Loucy (cell line): ENCODE data around the gene DDIT4.

Experiments
- H2AFZ ChIP-seq: fragments of 200-600 bp; sonication (generic); 2 replicates; pipeline ENCODE4 v1.6.0; 2016; ENCODE audit warnings: antibody characterized with exemption, mild to moderate bottlenecking, low read length, moderate library complexity
- H3F3A ChIP-seq: fragments of 200-600 bp; 2 replicates; pipeline ENCODE4 v1.6.0; 2016; ENCODE audit warnings: antibody characterized with exemption, low read depth, mild to moderate bottlenecking
- H3K27me3 ChIP-seq: fragments of 200-600 bp; sonication (generic); 2 replicates; pipeline ENCODE4 v1.6.1; 2014; ENCODE audit warnings: low read length, mild to moderate bottlenecking; ENCODE audit not compliant: insufficient read depth, poor library complexity, severe bottlenecking
- H3K36me3 ChIP-seq: fragments of 200-600 bp; sonication (generic); 2 replicates; pipeline ENCODE4 v1.6.1; 2016; ENCODE audit warnings: low read length; ENCODE audit not compliant: insufficient read depth
- H3K4me1 ChIP-seq: fragments of 200-600 bp; sonication (generic); 2 replicates; pipeline ENCODE4 v1.5.1; 2014; ENCODE audit warnings: low read length, mild to moderate bottlenecking; ENCODE audit not compliant: insufficient read depth, poor library complexity, severe bottlenecking
- H3K4me2 ChIP-seq: fragments of 200-600 bp; sonication (generic); 2 replicates; pipeline ENCODE4 v1.6.0; 2014; ENCODE audit warnings: antibody characterized with exemption, low read length, low read depth, mild to moderate bottlenecking; ENCODE audit not compliant: poor library complexity, severe bottlenecking
- H3K4me3 ChIP-seq: fragments of 200-600 bp; sonication (generic); 2 replicates; pipeline ENCODE4 v1.5.1; 2014; ENCODE audit warnings: low read length, mild to moderate bottlenecking, mixed read lengths; ENCODE audit not compliant: poor library complexity, severe bottlenecking
- H3K79me2 ChIP-seq: fragments of 200-600 bp; sonication (generic); 2 replicates; pipeline ENCODE4 v1.6.1; 2014; ENCODE audit warnings: low read length; ENCODE audit not compliant: insufficient read depth
- H3K9ac ChIP-seq: fragments of 200-600 bp; sonication (generic); 2 replicates; pipeline ENCODE4 v1.6.0; 2014; ENCODE audit warnings: mild to moderate bottlenecking, low read depth, low read length, moderate library complexity; ENCODE audit not compliant: poor library complexity, severe bottlenecking
- H3K9me2 ChIP-seq: fragments of 200-600 bp; sonication (generic); replicated peaks from 2 replicates; pipeline ENCODE4 v1.6.1; 2016; ENCODE audit warnings: low read depth, low read length, mixed read lengths
- H3K9me3 ChIP-seq: fragments of 200-600 bp; sonication (generic); 2 replicates; pipeline ENCODE4 v1.6.1; 2014; ENCODE audit warnings: mild to moderate bottlenecking, antibody characterized with exemption, low read length, low read depth; ENCODE audit not compliant: insufficient read depth
- H4K20me1 ChIP-seq: fragments of 200-600 bp; sonication (generic); 2 replicates; pipeline ENCODE4 v1.6.0; 2014; ENCODE audit warnings: antibody characterized with exemption, low read length, mild to moderate bottlenecking; ENCODE audit not compliant: insufficient read depth, poor library complexity, severe bottlenecking
- EZH2phosphoT487 ChIP-seq: fragments of 200-600 bp; IDR thresholded peaks from 2 replicates; pipeline ENCODE4 v1.6.1; 2018; ENCODE audit warnings: antibody characterized with exemption, mild to moderate bottlenecking, moderate library complexity, borderline replicate concordance
- TF ChIP-seq, protein P1 (sequence below): fragments of 200-600 bp; sonication (generic); conservative IDR thresholded peaks from 2 replicates; pipeline ENCODE4 v1.5.1; 2014; ENCODE audit warnings: mild to moderate bottlenecking, antibody characterized with exemption, low read length

The DDIT4 gene

GRCh38 chr10:72316386-72316700 lies 42.6 kb downstream of the DDIT4 start:
- Histone ChIP-seq H3K9ac (peak overlapping the region; percentile 54), H3K4me2 (peak overlapping the region; percentile 37), H3K79me2 (peaks cover 9% of the 10 kb centered on the region; the same call in 1 of the 2 replicates), H3K4me3 (no peak overlapping the region), H3K36me3 (no peaks in the 10 kb centered on the region), H4K20me1 (no peaks in the 10 kb centered on the region), H3F3A (peaks cover 15% of the 10 kb centered on the region; the same call in 1 of the 2 replicates), H2AFZ (no peak overlapping the region), H3K27me3 (no peaks in the 10 kb centered on the region), H3K9me2 (no peaks in the 10 kb centered on the region), H3K4me1 (peaks cover 55% of the 10 kb centered on the region), H3K9me3 (no peaks in the 10 kb centered on the region)
- TF ChIP-seq EZH2phosphoT487, result no peak
- TF ChIP-seq, protein P1, sequence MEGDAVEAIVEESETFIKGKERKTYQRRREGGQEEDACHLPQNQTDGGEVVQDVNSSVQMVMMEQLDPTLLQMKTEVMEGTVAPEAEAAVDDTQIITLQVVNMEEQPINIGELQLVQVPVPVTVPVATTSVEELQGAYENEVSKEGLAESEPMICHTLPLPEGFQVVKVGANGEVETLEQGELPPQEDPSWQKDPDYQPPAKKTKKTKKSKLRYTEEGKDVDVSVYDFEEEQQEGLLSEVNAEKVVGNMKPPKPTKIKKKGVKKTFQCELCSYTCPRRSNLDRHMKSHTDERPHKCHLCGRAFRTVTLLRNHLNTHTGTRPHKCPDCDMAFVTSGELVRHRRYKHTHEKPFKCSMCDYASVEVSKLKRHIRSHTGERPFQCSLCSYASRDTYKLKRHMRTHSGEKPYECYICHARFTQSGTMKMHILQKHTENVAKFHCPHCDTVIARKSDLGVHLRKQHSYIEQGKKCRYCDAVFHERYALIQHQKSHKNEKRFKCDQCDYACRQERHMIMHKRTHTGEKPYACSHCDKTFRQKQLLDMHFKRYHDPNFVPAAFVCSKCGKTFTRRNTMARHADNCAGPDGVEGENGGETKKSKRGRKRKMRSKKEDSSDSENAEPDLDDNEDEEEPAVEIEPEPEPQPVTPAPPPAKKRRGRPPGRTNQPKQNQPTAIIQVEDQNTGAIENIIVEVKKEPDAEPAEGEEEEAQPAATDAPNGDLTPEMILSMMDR, result no peak

- Histone ChIP-seq H3K4me1 (peaks cover 60% of the 10 kb centered on the region), H3K9me3 (no peaks in the 10 kb centered on the region)
These were observed 43.2 kb downstream of the DDIT4 start for GRCh38 chr10:72316748-72317435.

GRCh38 chr10:72318418-72319262 lies 44.9 kb downstream of the DDIT4 start:
- no peaks in the 10 kb centered on the region for H3K36me3 ChIP-seq
- TF ChIP-seq EZH2phosphoT487, result no peak
- TF ChIP-seq, protein P1, result no peak
- H4K20me1 ChIP-seq, result no peaks in the 10 kb centered on the region
- H3K79me2 ChIP-seq, result peaks cover 21% of the 10 kb centered on the region; the same call in 1 of the 2 replicates
- peak overlapping the region; percentile 72 for H3K4me2 ChIP-seq
- H3K4me3 ChIP-seq, result peak overlapping the region; percentile 72
- no peak overlapping the region for H2AFZ ChIP-seq
- H3K9ac ChIP-seq, result peak overlapping the region; percentile 90
- H3F3A ChIP-seq, result peaks cover 16% of the 10 kb centered on the region; the same call in 1 of the 2 replicates
- H3K9me2 ChIP-seq, result no peaks in the 10 kb centered on the region
- peaks cover 78% of the 10 kb centered on the region for H3K4me1 ChIP-seq
- no peaks in the 10 kb centered on the region for H3K9me3 ChIP-seq
- H3K27me3 ChIP-seq, result no peaks in the 10 kb centered on the region

More at GRCh38 chr10:72316748-72317435, 43.2 kb downstream of the DDIT4 start:
- H4K20me1 ChIP-seq, result no peaks in the 10 kb centered on the region
- no peaks in the 10 kb centered on the region for H3K27me3 ChIP-seq
- TF ChIP-seq, protein P1, result no peak
- H3K4me2 ChIP-seq, result peak overlapping the region; percentile 37
- H3K79me2 ChIP-seq, result peaks cover 13% of the 10 kb centered on the region; the same call in 1 of the 2 replicates
- no peaks in the 10 kb centered on the region for H3K9me2 ChIP-seq
- H3K36me3 ChIP-seq, result no peaks in the 10 kb centered on the region
- H3K9ac ChIP-seq, result peak overlapping the region; percentile 54
- H3F3A ChIP-seq, result peaks cover 16% of the 10 kb centered on the region; the same call in 1 of the 2 replicates
- H3K4me3 ChIP-seq, result no peak overlapping the region
- H2AFZ ChIP-seq, result no peak overlapping the region
